ENCODE results near the gene PIGL.

The PIGL gene

DNA sequence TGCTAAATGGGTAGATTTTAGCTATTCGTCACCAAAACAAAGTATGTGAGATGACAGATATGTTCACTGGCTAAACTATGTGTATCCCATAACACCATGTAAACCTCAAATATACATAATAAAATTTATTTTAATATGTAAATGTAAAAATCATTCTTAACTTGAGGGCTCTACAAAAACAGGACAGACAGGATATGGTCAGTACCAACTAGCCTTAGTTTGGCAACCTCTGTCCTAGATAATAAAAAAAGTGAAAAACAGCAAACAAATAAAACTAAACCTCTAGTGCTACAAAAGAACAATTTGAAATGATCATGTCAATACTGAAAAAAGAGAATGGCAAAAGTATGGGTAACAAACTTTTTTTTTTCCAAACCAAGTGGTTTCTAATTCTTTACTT lies 35.4 kb upstream of the PIGL start:
- H3K9me3 ChIP-seq (ENCODE audit: insufficient read depth, low read depth, low read length), result no peaks in the 10 kb centered on the region
- no peak overlapping the region for H3K9ac ChIP-seq (ENCODE audit: low read depth, low read length, poor library complexity, severe bottlenecking)
- H4K20me1 ChIP-seq (ENCODE audit: insufficient read depth, low read length, poor library complexity, severe bottlenecking), result peaks cover 35% of the 10 kb centered on the region
- peaks cover 59% of the 10 kb centered on the region for H3K36me3 ChIP-seq (ENCODE audit: insufficient read depth, low read length)
- no peaks in the 10 kb centered on the region for H3K27me3 ChIP-seq (ENCODE audit: insufficient read depth, low read length, poor library complexity, severe bottlenecking)
- H2AFZ ChIP-seq (ENCODE audit: low read length), result no peak overlapping the region
- H3K4me1 ChIP-seq (ENCODE audit: insufficient read depth, low read length, poor library complexity, severe bottlenecking), result no peaks in the 10 kb centered on the region
- H3K9me2 ChIP-seq (replicated peaks; ENCODE audit: low read depth, low read length), result no peaks in the 10 kb centered on the region
- no peaks in the 10 kb centered on the region for H3F3A ChIP-seq (ENCODE audit: low read depth)
- no peak for TF ChIP-seq EZH2phosphoT487 (IDR thresholded peaks at IDR 0.05; ENCODE audit: borderline replicate concordance)
- TF ChIP-seq, protein P1, sequence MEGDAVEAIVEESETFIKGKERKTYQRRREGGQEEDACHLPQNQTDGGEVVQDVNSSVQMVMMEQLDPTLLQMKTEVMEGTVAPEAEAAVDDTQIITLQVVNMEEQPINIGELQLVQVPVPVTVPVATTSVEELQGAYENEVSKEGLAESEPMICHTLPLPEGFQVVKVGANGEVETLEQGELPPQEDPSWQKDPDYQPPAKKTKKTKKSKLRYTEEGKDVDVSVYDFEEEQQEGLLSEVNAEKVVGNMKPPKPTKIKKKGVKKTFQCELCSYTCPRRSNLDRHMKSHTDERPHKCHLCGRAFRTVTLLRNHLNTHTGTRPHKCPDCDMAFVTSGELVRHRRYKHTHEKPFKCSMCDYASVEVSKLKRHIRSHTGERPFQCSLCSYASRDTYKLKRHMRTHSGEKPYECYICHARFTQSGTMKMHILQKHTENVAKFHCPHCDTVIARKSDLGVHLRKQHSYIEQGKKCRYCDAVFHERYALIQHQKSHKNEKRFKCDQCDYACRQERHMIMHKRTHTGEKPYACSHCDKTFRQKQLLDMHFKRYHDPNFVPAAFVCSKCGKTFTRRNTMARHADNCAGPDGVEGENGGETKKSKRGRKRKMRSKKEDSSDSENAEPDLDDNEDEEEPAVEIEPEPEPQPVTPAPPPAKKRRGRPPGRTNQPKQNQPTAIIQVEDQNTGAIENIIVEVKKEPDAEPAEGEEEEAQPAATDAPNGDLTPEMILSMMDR (conservative IDR thresholded peaks at IDR 0.05; ENCODE audit: low read length), result no peak
- no peak overlapping the region for H3K4me3 ChIP-seq (ENCODE audit: low read length, poor library complexity, severe bottlenecking)
- peaks cover 93% of the 10 kb centered on the region for H3K79me2 ChIP-seq (ENCODE audit: insufficient read depth, low read length)
- no peak overlapping the region for H3K4me2 ChIP-seq (ENCODE audit: low read depth, low read length, poor library complexity, severe bottlenecking)

DNA sequence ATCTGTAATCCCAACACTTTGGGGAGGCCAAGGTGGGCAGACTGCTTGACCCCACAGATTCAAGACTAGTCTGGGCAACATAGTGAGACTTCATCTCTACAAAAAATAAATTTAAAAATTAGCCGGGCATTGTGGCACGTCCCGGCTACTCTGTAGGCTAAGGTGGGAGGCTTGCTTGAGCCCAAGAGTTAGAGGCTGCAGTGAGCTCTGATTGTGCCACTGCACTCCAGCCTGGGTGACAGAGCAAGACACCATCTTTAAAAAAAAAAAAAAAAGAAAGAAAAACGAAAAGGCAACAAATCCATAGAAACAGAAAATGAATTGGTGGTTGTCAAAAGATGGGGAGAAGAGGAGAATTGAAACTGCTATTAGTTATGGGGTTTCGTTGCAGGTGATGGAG lies 29.4 kb upstream of the PIGL start:
- Histone ChIP-seq H3K4me3 (ENCODE audit: low read length, poor library complexity, severe bottlenecking) (no peak overlapping the region), H3K4me1 (ENCODE audit: insufficient read depth, low read length, poor library complexity, severe bottlenecking) (no peaks in the 10 kb centered on the region), H3K9me3 (ENCODE audit: insufficient read depth, low read depth, low read length) (no peaks in the 10 kb centered on the region), H4K20me1 (ENCODE audit: insufficient read depth, low read length, poor library complexity, severe bottlenecking) (peaks cover 46% of the 10 kb centered on the region), H3K9me2 (replicated peaks; ENCODE audit: low read depth, low read length) (no peaks in the 10 kb centered on the region), H3K9ac (ENCODE audit: low read depth, low read length, poor library complexity, severe bottlenecking) (no peak overlapping the region), H3K79me2 (ENCODE audit: insufficient read depth, low read length) (peaks cover 91% of the 10 kb centered on the region), H3K27me3 (ENCODE audit: insufficient read depth, low read length, poor library complexity, severe bottlenecking) (no peaks in the 10 kb centered on the region), H3K36me3 (ENCODE audit: insufficient read depth, low read length) (peaks cover 74% of the 10 kb centered on the region), H3F3A (ENCODE audit: low read depth) (no peaks in the 10 kb centered on the region), H2AFZ (ENCODE audit: low read length) (no peak overlapping the region), H3K4me2 (ENCODE audit: low read depth, low read length, poor library complexity, severe bottlenecking) (no peak overlapping the region)
- TF ChIP-seq, protein P1 (conservative IDR thresholded peaks at IDR 0.05; ENCODE audit: low read length), result no peak
- no peak for TF ChIP-seq EZH2phosphoT487 (IDR thresholded peaks at IDR 0.05; ENCODE audit: borderline replicate concordance)

GRCh38 chr17:16189791-16190348 lies 27.1 kb upstream of the PIGL start:
- H3K27me3 ChIP-seq (ENCODE audit: insufficient read depth, low read length, poor library complexity, severe bottlenecking), result no peaks in the 10 kb centered on the region
- H3K9ac ChIP-seq (ENCODE audit: low read depth, low read length, poor library complexity, severe bottlenecking), result no peak overlapping the region
- peaks cover 82% of the 10 kb centered on the region for H3K79me2 ChIP-seq (ENCODE audit: insufficient read depth, low read length)
- H4K20me1 ChIP-seq (ENCODE audit: insufficient read depth, low read length, poor library complexity, severe bottlenecking), result peaks cover 42% of the 10 kb centered on the region
- H3F3A ChIP-seq (ENCODE audit: low read depth), result no peaks in the 10 kb centered on the region
- TF ChIP-seq, protein P1 (conservative IDR thresholded peaks at IDR 0.05; ENCODE audit: low read length), result no peak
- TF ChIP-seq EZH2phosphoT487 (IDR thresholded peaks at IDR 0.05; ENCODE audit: borderline replicate concordance), result no peak
- H3K4me1 ChIP-seq (ENCODE audit: insufficient read depth, low read length, poor library complexity, severe bottlenecking), result no peaks in the 10 kb centered on the region
- no peak overlapping the region for H3K4me3 ChIP-seq (ENCODE audit: low read length, poor library complexity, severe bottlenecking)
- peaks cover 67% of the 10 kb centered on the region for H3K36me3 ChIP-seq (ENCODE audit: insufficient read depth, low read length)
- H3K4me2 ChIP-seq (ENCODE audit: low read depth, low read length, poor library complexity, severe bottlenecking), result no peak overlapping the region
- H3K9me3 ChIP-seq (ENCODE audit: insufficient read depth, low read depth, low read length), result no peaks in the 10 kb centered on the region
- H2AFZ ChIP-seq (ENCODE audit: low read length), result no peak overlapping the region
- H3K9me2 ChIP-seq (replicated peaks; ENCODE audit: low read depth, low read length), result no peaks in the 10 kb centered on the region
